Panc1 (cell line): ENCODE measurements around the gene MRPL10. TPM values are rescaled to one million over a fixed set of nuclear protein-coding genes. Genes with fewer than 3 reads are reported as not detected.

Experiments used
- ATAC-seq: fragments of 200-7000 bp; cut with Tn5 transposase; 2 replicates; pipeline ENCODE4 v1.9.1; 2020; ENCODE audit warnings: mild to moderate bottlenecking, moderate library complexity
- Bru-seq: library from RNA; stranded (reverse); fragments of 400-500 nt; gene quantifications from one replicate; lab custom pipeline; 2021; lab: Mats Ljungman, UMichigan
- BruChase-seq, 2 experiments: library from RNA; stranded (reverse); fragments of 400-500 nt; gene quantifications; one replicate each; lab custom pipeline; 2021; lab: Mats Ljungman, UMichigan
- BruUV-seq: library from RNA; stranded (reverse); fragments of 400-500 nt; replicated peaks from 2 replicates; lab custom pipeline; 2021; lab: Mats Ljungman, UMichigan
- CTCF ChIA-PET: fragments of 300-600 bp; sonication (Branson Sonifier 250); formaldehyde crosslinking; loops from one replicate; lab custom pipeline; 2022; ENCODE audit warnings: antibody characterized with exemption; lab: Charles Lee
- POLR2A ChIA-PET: fragments of 300-600 bp; sonication (Branson Sonifier 250); formaldehyde crosslinking; loops from one replicate; lab custom pipeline; 2022; ENCODE audit warnings: antibody characterized with exemption; lab: Charles Lee
- DNase-seq: peaks from one replicate; pipeline ENCODE4 v3.0.0-alpha.2; 2010; ENCODE audit warnings: low read depth, low spot score
- H3K27ac ChIP-seq: 2 replicates; pipeline ENCODE4 v1.5.1; 2011; ENCODE audit warnings: mild to moderate bottlenecking, low read length, inconsistent platforms
- H3K27me3 ChIP-seq: fragments of 200-500 bp; sonication (Bioruptor generic); 2 replicates; pipeline ENCODE4 v1.6.0; 2014; ENCODE audit warnings: low read length, inconsistent platforms; ENCODE audit not compliant: control insufficient read depth, insufficient read depth
- H3K36me3 ChIP-seq: fragments of 200-500 bp; sonication (Bioruptor generic); 2 replicates; pipeline ENCODE4 v1.5.1; 2014; ENCODE audit warnings: inconsistent platforms, mild to moderate bottlenecking, low read length, moderate library complexity; ENCODE audit not compliant: control insufficient read depth, insufficient read depth
- H3K4me1 ChIP-seq: 2 replicates; pipeline ENCODE4 v1.5.1; 2011; ENCODE audit warnings: inconsistent platforms, mild to moderate bottlenecking, low read length, moderate library complexity; ENCODE audit not compliant: control insufficient read depth, insufficient read depth
- H3K4me3 ChIP-seq, 2 experiments: 2 replicates each; pipeline ENCODE4 v1.5.1; 2011 to 2012; ENCODE audit warnings: low read depth in 2 of 2, low read length in 2 of 2, mild to moderate bottlenecking in 2 of 2, inconsistent platforms in 1 of 2, moderate library complexity in 1 of 2
- H3K9me3 ChIP-seq: fragments of 200-500 bp; sonication (Bioruptor generic); 2 replicates; pipeline ENCODE4 v1.5.1; 2014; ENCODE audit warnings: low read depth, mild to moderate bottlenecking, inconsistent platforms, low read length, moderate library complexity; ENCODE audit not compliant: control insufficient read depth, insufficient read depth
- POLR2AphosphoS5 ChIP-seq: IDR thresholded peaks from 2 replicates; pipeline ENCODE4 v1.6.1; 2012; ENCODE audit warnings: mild to moderate bottlenecking, low read depth, low read length, moderate library complexity
- REST ChIP-seq, 2 experiments: IDR thresholded peaks; 2 replicates each; pipeline ENCODE4 v1.6.1; 2011 to 2012; ENCODE audit warnings: low read depth in 2 of 2, control low read depth in 1 of 2, low read length in 1 of 2, mild to moderate bottlenecking in 1 of 2, moderate library complexity in 1 of 2; ENCODE audit not compliant: insufficient read depth in 1 of 2
- SIN3A ChIP-seq: IDR thresholded peaks from 2 replicates; pipeline ENCODE4 v1.6.1; 2012; ENCODE audit warnings: low read depth, mild to moderate bottlenecking, low read length, moderate library complexity, borderline replicate concordance; ENCODE audit not compliant: insufficient read depth
- TCF7L2 ChIP-seq: IDR thresholded peaks from 2 replicates; pipeline ENCODE4 v1.6.1; 2011; ENCODE audit warnings: mild to moderate bottlenecking, low read depth, low read length, inconsistent platforms
- in situ Hi-C: cut with HindIII; loops from 2 replicates; pipeline ENCODE4 v1.10.0; 2016; ENCODE audit warnings: low sequenced_read_pairs, low pct_unique_long_range_greater_than_20kb
- intact Hi-C: fragments of 100-400 bp; cut with micrococcal nuclease; formaldehyde crosslinking; loops from one replicate; pipeline ENCODE4 v1.10.0; 2022; ENCODE audit not compliant: unreplicated experiment
- long read RNA-seq: library from polyadenylated mRNA; unstranded; transcript quantifications from one replicate; pipeline ENCODE4 v2.0.0, GENCODE V29; 2021; ENCODE audit not compliant: unreplicated experiment
- polyA plus RNA-seq: library from polyadenylated mRNA; unstranded; fragments of >200 nt; gene quantifications from one replicate; pipeline ENCODE4 v1.2.1, GENCODE V29; 2012; ENCODE audit warnings: missing spikeins; ENCODE audit not compliant: insufficient read length
- total RNA-seq: library from RNA; stranded (reverse); gene quantifications from one replicate; pipeline ENCODE4 v1.2.1, GENCODE V29; 2021; ENCODE audit not compliant: unreplicated experiment
- TF ChIP-seq, protein P1 (sequence below): fragments of 450-650 bp; IDR thresholded peaks from 2 replicates; pipeline ENCODE4 v1.5.1; 2017; ENCODE audit warnings: mild to moderate bottlenecking

The MRPL10 gene
- total RNA-seq = 41.9 TPM
- polyA plus RNA-seq = 40.6 TPM
- percentile 75 among the genes with signal in this experiment for Bru-seq, nascent RNA
- percentile 83 among the genes with signal in this experiment for BruChase-seq, experiment 1, labeled RNA remaining after a 2-hour chase
- BruChase-seq, experiment 2, labeled RNA remaining after a 6-hour chase = percentile 78 among the genes with signal in this experiment
- long read RNA-seq, transcript MRPL10-202 (5 exons, 1,725 nt) = major isoform, 20 of 69 reads
- long read RNA-seq, partial matches to known transcripts = 37 of 69 reads
- long read RNA-seq, other reads (novel, unspliced or antisense) = 10 of 69 reads

GRCh38 chr17:47831003-47831933 lies at the start of gene MRPL10, which contains the start of gene LRRC46:
MRPL10 (minus strand) TSS chr17:47831541; CDS start chr17:47831511, 30 bp downstream.
LRRC46 (plus strand) TSS chr17:47831670; CDS start chr17:47831990, 320 bp downstream.
- Histone ChIP-seq H3K9me3 (no peaks in the 10 kb centered on the region), H3K4me3 (peak within 1 kb of the TSS; percentile 80 to 96), H3K27ac (peak within 1 kb of the TSS; percentile 97), H3K27me3 (no peaks in the 10 kb centered on the region), H3K36me3 (peaks cover 5% of the 10 kb centered on the region; the same call in 1 of the 2 replicates), H3K4me1 (peaks cover 15% of the 10 kb centered on the region; the same call in 1 of the 2 replicates)
- ATAC-seq (peak; percentile 98), DNase-seq (peak; percentile 63)
- intact Hi-C loops (no loop called here), in situ Hi-C loops (no loop called here)
- ChIA-PET POLR2A (interaction anchor here (0.6 to 1.0 kb wide), 3 partner anchors 58 to 182 kb away, joined by 3 read pairs; partner anchors contain the start of gene KPNB1), CTCF (interaction anchor here (0.8 to 1.1 kb wide), 2 partner anchors 10 to 93 kb away, joined by 3 to 5 read pairs; partner anchors contain the start of gene SCRN2)
- TSS peak; percentile 91 for BruUV-seq
- TF ChIP-seq, protein P1, sequence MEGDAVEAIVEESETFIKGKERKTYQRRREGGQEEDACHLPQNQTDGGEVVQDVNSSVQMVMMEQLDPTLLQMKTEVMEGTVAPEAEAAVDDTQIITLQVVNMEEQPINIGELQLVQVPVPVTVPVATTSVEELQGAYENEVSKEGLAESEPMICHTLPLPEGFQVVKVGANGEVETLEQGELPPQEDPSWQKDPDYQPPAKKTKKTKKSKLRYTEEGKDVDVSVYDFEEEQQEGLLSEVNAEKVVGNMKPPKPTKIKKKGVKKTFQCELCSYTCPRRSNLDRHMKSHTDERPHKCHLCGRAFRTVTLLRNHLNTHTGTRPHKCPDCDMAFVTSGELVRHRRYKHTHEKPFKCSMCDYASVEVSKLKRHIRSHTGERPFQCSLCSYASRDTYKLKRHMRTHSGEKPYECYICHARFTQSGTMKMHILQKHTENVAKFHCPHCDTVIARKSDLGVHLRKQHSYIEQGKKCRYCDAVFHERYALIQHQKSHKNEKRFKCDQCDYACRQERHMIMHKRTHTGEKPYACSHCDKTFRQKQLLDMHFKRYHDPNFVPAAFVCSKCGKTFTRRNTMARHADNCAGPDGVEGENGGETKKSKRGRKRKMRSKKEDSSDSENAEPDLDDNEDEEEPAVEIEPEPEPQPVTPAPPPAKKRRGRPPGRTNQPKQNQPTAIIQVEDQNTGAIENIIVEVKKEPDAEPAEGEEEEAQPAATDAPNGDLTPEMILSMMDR = no peak; the same call in 1 of the 2 replicates
- TF ChIP-seq POLR2AphosphoS5 = peak; percentile 99
- peak; percentile 96; the same call in 1 of the 2 replicates for TF ChIP-seq SIN3A
- 0 out of 2 replicates have a peak, but pooled peaks have one; percentile 37 for TF ChIP-seq TCF7L2
- TF ChIP-seq REST (IDR thresholded peaks at IDR 0.05; ENCODE audit: insufficient read depth in 1 of 2, low read depth in 2 of 2, low read length in 1 of 2) = 0 out of 4 replicates have a peak, but pooled peaks of 1 of the 2 experiments have one; percentile 53

- TF ChIP-seq REST (IDR thresholded peaks at IDR 0.05; ENCODE audit: insufficient read depth in 1 of 2, low read depth in 2 of 2, low read length in 1 of 2) = no peak
- TF ChIP-seq, protein P1 = no peak
- no peak for TF ChIP-seq SIN3A
- TF ChIP-seq TCF7L2 = no peak
- TF ChIP-seq POLR2AphosphoS5 = no peak
- ChIA-PET CTCF (interaction anchor here (0.6 kb wide), 1 partner anchor 8 kb away, joined by 4 read pairs; no protein-coding TSS in a partner anchor), POLR2A (no interaction called here)
- H3K4me3 ChIP-seq = no peak overlapping the region
- intact Hi-C loops (no loop called here), in situ Hi-C loops (no loop called here)
- no peaks in the 10 kb centered on the region for H3K27me3 ChIP-seq
- BruUV-seq = no TSS peak
- DNase-seq (no peak), ATAC-seq (no peak)
- H3K4me1 ChIP-seq = peaks cover 8% of the 10 kb centered on the region; the same call in 1 of the 2 replicates
- H3K9me3 ChIP-seq = no peaks in the 10 kb centered on the region
- no peak overlapping the region for H3K27ac ChIP-seq
- H3K36me3 ChIP-seq = no peaks in the 10 kb centered on the region
These were observed 48.6 kb upstream of the MRPL10 start for GRCh38 chr17:47879776-47880454.
